Thyroid gland (tissue), 4 donors: Measurements from ENCODE around the gene BCAM.

Experiments used
- POLR2A ChIP-seq, 2 donors: fragments of 450-650 bp; IDR thresholded peaks; one replicate each; pipeline ENCODE4 v1.6.1; 2017; ENCODE audit warnings: antibody characterized with exemption in 2 of 2, mild to moderate bottlenecking in 2 of 2, moderate library complexity in 1 of 2
- TF ChIP-seq, protein P1 (sequence below), 6 experiments: fragments of 200-600 bp in 3 of 6; fragments of 450-650 bp in 3 of 6; sonication (generic) in 3 of 6; IDR thresholded peaks; one replicate each; pipeline ENCODE4 v1.5.1; 2016 to 2019; ENCODE audit warnings: antibody characterized with exemption in 6 of 6, mild to moderate bottlenecking in 2 of 6, inconsistent platforms in 1 of 6, moderate library complexity in 1 of 6

DNA sequence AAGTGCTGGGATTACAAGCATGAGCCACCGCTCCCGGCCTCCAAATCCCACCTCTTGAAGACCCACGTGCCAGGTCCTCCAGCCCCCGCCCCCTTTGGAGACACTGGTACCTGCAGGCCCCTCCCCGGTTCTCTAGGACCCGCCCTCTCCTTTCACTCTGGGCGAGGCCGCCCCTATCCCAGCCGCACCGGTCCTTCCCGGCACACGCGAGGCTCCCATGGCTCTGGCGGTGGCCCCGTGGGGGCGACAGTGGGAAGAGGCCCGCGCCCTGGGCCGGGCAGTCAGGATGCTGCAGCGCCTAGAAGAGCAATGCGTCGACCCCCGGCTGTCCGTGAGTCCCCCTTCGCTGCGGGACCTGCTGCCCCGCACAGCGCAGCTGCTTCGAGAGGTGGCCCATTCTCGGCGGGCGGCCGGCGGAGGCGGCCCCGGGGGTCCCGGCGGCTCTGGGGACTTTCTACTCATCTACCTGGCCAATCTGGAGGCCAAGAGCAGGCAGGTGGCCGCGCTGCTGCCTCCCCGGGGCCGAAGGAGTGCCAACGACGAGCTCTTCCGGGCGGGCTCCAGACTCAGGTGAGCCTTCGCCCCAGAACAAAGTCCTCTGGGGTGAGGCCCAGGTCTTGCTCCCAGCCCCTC lies 31.1 kb upstream of the BCAM start, which contains the start of gene CBLC:
- TF ChIP-seq, protein P1, sequence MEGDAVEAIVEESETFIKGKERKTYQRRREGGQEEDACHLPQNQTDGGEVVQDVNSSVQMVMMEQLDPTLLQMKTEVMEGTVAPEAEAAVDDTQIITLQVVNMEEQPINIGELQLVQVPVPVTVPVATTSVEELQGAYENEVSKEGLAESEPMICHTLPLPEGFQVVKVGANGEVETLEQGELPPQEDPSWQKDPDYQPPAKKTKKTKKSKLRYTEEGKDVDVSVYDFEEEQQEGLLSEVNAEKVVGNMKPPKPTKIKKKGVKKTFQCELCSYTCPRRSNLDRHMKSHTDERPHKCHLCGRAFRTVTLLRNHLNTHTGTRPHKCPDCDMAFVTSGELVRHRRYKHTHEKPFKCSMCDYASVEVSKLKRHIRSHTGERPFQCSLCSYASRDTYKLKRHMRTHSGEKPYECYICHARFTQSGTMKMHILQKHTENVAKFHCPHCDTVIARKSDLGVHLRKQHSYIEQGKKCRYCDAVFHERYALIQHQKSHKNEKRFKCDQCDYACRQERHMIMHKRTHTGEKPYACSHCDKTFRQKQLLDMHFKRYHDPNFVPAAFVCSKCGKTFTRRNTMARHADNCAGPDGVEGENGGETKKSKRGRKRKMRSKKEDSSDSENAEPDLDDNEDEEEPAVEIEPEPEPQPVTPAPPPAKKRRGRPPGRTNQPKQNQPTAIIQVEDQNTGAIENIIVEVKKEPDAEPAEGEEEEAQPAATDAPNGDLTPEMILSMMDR (IDR thresholded peaks at IDR 0.05): no peak
- peak in 1 of 2 donors; percentile 36 for TF ChIP-seq POLR2A (IDR thresholded peaks at IDR 0.05)
